ENCODE data around the gene SYT14.

GRCh38 chr1:209893751-209894150, 44.3 kb upstream of the SYT14 start:
- TF ChIP-seq CTCF (IDR thresholded peaks at IDR 0.05) (no peak), POLR2A (IDR thresholded peaks at IDR 0.05) (no peak)
